Trophoblast cell (in vitro differentiated cells and primary cell): ENCODE data around the gene CD6.

Experiments used
- DNase-seq, 2 donors: peaks; one replicate each; pipeline ENCODE4 v3.0.0-alpha.2; 2016
- H2AFZ ChIP-seq: 2 replicates; pipeline ENCODE4 v1.6.1; 2013; ENCODE audit warnings: low read length, moderate library complexity, mild to moderate bottlenecking; ENCODE audit not compliant: insufficient read depth, poor library complexity
- H2AK5ac ChIP-seq: 2 replicates; pipeline ENCODE4 v1.6.1; 2013; ENCODE audit warnings: mild to moderate bottlenecking, low read length
- H2BK120ac ChIP-seq: 2 replicates; pipeline ENCODE4 v1.6.1; 2013; ENCODE audit warnings: low read length, mild to moderate bottlenecking, moderate library complexity; ENCODE audit not compliant: insufficient read depth, poor library complexity
- H2BK12ac ChIP-seq: 2 replicates; pipeline ENCODE4 v1.6.1; 2013; ENCODE audit warnings: mild to moderate bottlenecking, low read length, moderate library complexity
- H2BK5ac ChIP-seq: 2 replicates; pipeline ENCODE4 v1.6.1; 2013; ENCODE audit warnings: low read length, low read depth, moderate library complexity, mild to moderate bottlenecking; ENCODE audit not compliant: poor library complexity
- H3K14ac ChIP-seq: 2 replicates; pipeline ENCODE4 v1.6.1; 2013; ENCODE audit warnings: mild to moderate bottlenecking, low read length
- H3K18ac ChIP-seq: 2 replicates; pipeline ENCODE4 v1.6.1; 2013; ENCODE audit warnings: mild to moderate bottlenecking, low read length
- H3K23ac ChIP-seq: 2 replicates; pipeline ENCODE4 v1.6.1; 2013; ENCODE audit warnings: low read length
- H3K27ac ChIP-seq: 2 replicates; pipeline ENCODE4 v1.5.1; 2013; ENCODE audit warnings: low read depth, mild to moderate bottlenecking, inconsistent platforms, low read length, moderate library complexity
- H3K27me3 ChIP-seq: 2 replicates; pipeline ENCODE4 v1.6.1; 2013; ENCODE audit warnings: inconsistent platforms, mild to moderate bottlenecking, low read length, moderate library complexity; ENCODE audit not compliant: insufficient read depth
- H3K36me3 ChIP-seq, 2 experiments: 1 replicate in 1 of 2; 2 replicates in 1 of 2; pipeline ENCODE4 v1.6.1; 2013; ENCODE audit warnings: low read length in 2 of 2, mild to moderate bottlenecking in 2 of 2, moderate library complexity in 1 of 2; ENCODE audit not compliant: insufficient read depth in 2 of 2, control insufficient read depth in 1 of 2
- H3K4ac ChIP-seq: 2 replicates; pipeline ENCODE4 v1.6.1; 2013; ENCODE audit warnings: low read depth, mild to moderate bottlenecking, low read length, moderate library complexity
- H3K4me1 ChIP-seq, 2 experiments: 1 replicate in 1 of 2; 2 replicates in 1 of 2; pipeline ENCODE4 v1.6.1; 2013; ENCODE audit warnings: low read length in 2 of 2, mild to moderate bottlenecking in 2 of 2, moderate library complexity in 1 of 2; ENCODE audit not compliant: insufficient read depth in 2 of 2, control insufficient read depth in 1 of 2
- H3K4me2 ChIP-seq: 2 replicates; pipeline ENCODE4 v1.6.1; 2013; ENCODE audit warnings: inconsistent platforms, mild to moderate bottlenecking, low read length, moderate library complexity
- H3K4me3 ChIP-seq: 2 replicates; pipeline ENCODE4 v1.5.1; 2013; ENCODE audit warnings: mild to moderate bottlenecking, low read depth, low read length, inconsistent platforms
- H3K79me1 ChIP-seq: one replicate; pipeline ENCODE4 v1.6.1; 2013; ENCODE audit warnings: low read length
- H3K79me2 ChIP-seq: 2 replicates; pipeline ENCODE4 v1.6.1; 2013; ENCODE audit warnings: low read length, mild to moderate bottlenecking; ENCODE audit not compliant: control insufficient read depth, insufficient read depth, poor library complexity
- H3K9ac ChIP-seq: 2 replicates; pipeline ENCODE4 v1.6.1; 2013; ENCODE audit warnings: mild to moderate bottlenecking, low read length
- H3K9me3 ChIP-seq: 2 replicates; pipeline ENCODE4 v1.6.1; 2013; ENCODE audit warnings: low read depth, mild to moderate bottlenecking, control low read depth, inconsistent platforms, low read length; ENCODE audit not compliant: insufficient read depth
- H4K12ac ChIP-seq: 2 replicates; pipeline ENCODE4 v1.6.1; 2013; ENCODE audit warnings: low read depth, mild to moderate bottlenecking, low read length, moderate library complexity
- H4K8ac ChIP-seq: 2 replicates; pipeline ENCODE4 v1.6.1; 2013; ENCODE audit warnings: low read depth, mild to moderate bottlenecking, low read length, moderate library complexity
- H4K91ac ChIP-seq: one replicate; pipeline ENCODE4 v1.6.1; 2013; ENCODE audit warnings: low read depth, mild to moderate bottlenecking, low read length, moderate library complexity
- WGBS: extraction: QIAGEN DNeasy Blood & Tissue Kit; methylation state at CpG from one replicate; pipeline ENCODE4 v1.1.7; 2013; ENCODE audit warnings: missing lambda C conversion rate; ENCODE audit not compliant: insufficient read length, insufficient coverage; ENCODE audit errors: extremely low coverage; 5-methylcytosine and 5-hydroxymethylcytosine counted together

The CD6 gene

GRCh38 chr11:60978546-60979380 lies 7.3 kb downstream of the CD6 start:
- Histone ChIP-seq H4K91ac (no peak overlapping the region), H3K36me3 (no peaks in the 10 kb centered on the region), H3K4me1 (peaks cover 0 to 2% of the 10 kb centered on the region in 2 experiments), H3K27me3 (no peaks in the 10 kb centered on the region), H2AFZ (no peak overlapping the region), H3K27ac (no peak overlapping the region), H2BK5ac (no peak overlapping the region), H3K14ac (no peak overlapping the region), H2BK120ac (no peak overlapping the region), H3K79me1 (no peaks in the 10 kb centered on the region), H3K79me2 (no peaks in the 10 kb centered on the region), H3K18ac (no peak overlapping the region), H2AK5ac (no peak overlapping the region), H3K4ac (no peak overlapping the region), H3K9ac (no peak overlapping the region), H3K9me3 (no peaks in the 10 kb centered on the region), H4K12ac (no peak overlapping the region), H3K4me2 (no peak overlapping the region), H3K4me3 (no peak overlapping the region), H3K23ac (no peak overlapping the region), H4K8ac (no peak overlapping the region), H2BK12ac (no peak overlapping the region)
- peak in 1 of 2 donors; percentile 7 for DNase-seq
- WGBS, result no CpG with 5 or more reads among the region's 10 CpGs

GRCh38 chr11:60981515-60981914 lies 10.0 kb downstream of the CD6 start:
- Histone ChIP-seq H2AK5ac (no peak overlapping the region), H3K27ac (no peak overlapping the region), H3K4ac (no peak overlapping the region), H3K79me1 (no peaks in the 10 kb centered on the region), H3K79me2 (no peaks in the 10 kb centered on the region), H3K4me3 (no peak overlapping the region), H2AFZ (no peak overlapping the region), H3K36me3 (no peaks in the 10 kb centered on the region), H3K14ac (no peak overlapping the region), H4K8ac (no peak overlapping the region), H3K18ac (no peak overlapping the region), H3K4me1 (peaks cover 0 to 2% of the 10 kb centered on the region in 2 experiments), H3K9me3 (no peaks in the 10 kb centered on the region), H3K27me3 (no peaks in the 10 kb centered on the region), H3K23ac (no peak overlapping the region), H4K12ac (no peak overlapping the region), H2BK12ac (no peak overlapping the region), H2BK120ac (no peak overlapping the region), H3K4me2 (no peak overlapping the region), H3K9ac (no peak overlapping the region), H4K91ac (no peak overlapping the region), H2BK5ac (no peak overlapping the region)
- no peak for DNase-seq
- no CpG with 5 or more reads among the region's 12 CpGs for WGBS

- Histone ChIP-seq H2AK5ac (no peak overlapping the region), H3K79me1 (no peaks in the 10 kb centered on the region), H3K27me3 (no peaks in the 10 kb centered on the region), H3K9me3 (no peaks in the 10 kb centered on the region), H4K12ac (no peak overlapping the region), H3K4me3 (no peak overlapping the region), H3K14ac (no peak overlapping the region), H3K18ac (no peak overlapping the region), H2BK120ac (no peak overlapping the region), H4K8ac (no peak overlapping the region), H3K36me3 (no peaks in the 10 kb centered on the region), H3K23ac (no peak overlapping the region), H2AFZ (no peak overlapping the region), H3K27ac (no peak overlapping the region), H2BK12ac (no peak overlapping the region), H3K4me2 (no peak overlapping the region), H3K9ac (no peak overlapping the region), H3K4ac (no peak overlapping the region), H4K91ac (no peak overlapping the region), H2BK5ac (no peak overlapping the region), H3K4me1 (peaks cover 0 to 2% of the 10 kb centered on the region in 2 experiments), H3K79me2 (no peaks in the 10 kb centered on the region)
- WGBS, result no CpG with 5 or more reads among the region's 8 CpGs
- no peak for DNase-seq
Observed at GRCh38 chr11:60982184-60982583, 10.7 kb downstream of the CD6 start.

- H3K79me1 ChIP-seq, result no peaks in the 10 kb centered on the region
- H2BK12ac ChIP-seq, result no peak overlapping the region
- H2AK5ac ChIP-seq, result no peak overlapping the region
- no peak overlapping the region for H3K9ac ChIP-seq
- no CpG with 5 or more reads among the region's 6 CpGs for WGBS
- no peak overlapping the region for H3K4me2 ChIP-seq
- no peak overlapping the region for H3K4ac ChIP-seq
- H3K18ac ChIP-seq, result no peak overlapping the region
- DNase-seq, result no peak
- H3K79me2 ChIP-seq, result no peaks in the 10 kb centered on the region
- no peak overlapping the region for H2AFZ ChIP-seq
- H3K27ac ChIP-seq, result no peak overlapping the region
- no peaks in the 10 kb centered on the region for H3K27me3 ChIP-seq
- no peaks in the 10 kb centered on the region for H3K36me3 ChIP-seq
- H2BK120ac ChIP-seq, result no peak overlapping the region
- H4K8ac ChIP-seq, result no peak overlapping the region
- no peak overlapping the region for H3K14ac ChIP-seq
- H3K9me3 ChIP-seq, result no peaks in the 10 kb centered on the region
- H4K12ac ChIP-seq, result no peak overlapping the region
- no peak overlapping the region for H2BK5ac ChIP-seq
- H3K4me3 ChIP-seq, result no peak overlapping the region
- H3K4me1 ChIP-seq, result peaks cover 0 to 2% of the 10 kb centered on the region in 2 experiments
- H3K23ac ChIP-seq, result no peak overlapping the region
- no peak overlapping the region for H4K91ac ChIP-seq
Observed at GRCh38 chr11:60984149-60984548, 12.7 kb downstream of the CD6 start.
